Keratinocyte (primary cell): ENCODE results near the gene BTF3L4. TPM values are rescaled to one million over a fixed set of nuclear protein-coding genes. Genes with fewer than 3 reads are reported as not detected.

ENCODE experiments used
- DNase-seq: peaks from one replicate; pipeline ENCODE4 v3.0.0-alpha.2; 2011; ENCODE audit warnings: low read depth, missing footprints, low spot score
- FAIRE-seq: peaks from 2 replicates; lab custom pipeline; 2011; peaks lifted over from hg19 to GRCh38; lab: Jason Lieb, UNC
- H2AFZ ChIP-seq: 2 replicates; pipeline ENCODE4 v1.6.0; 2012; ENCODE audit warnings: low read length, control low read depth, inconsistent platforms; ENCODE audit not compliant: control insufficient read depth
- H3K27ac ChIP-seq: 2 replicates; pipeline ENCODE4 v1.5.1; 2011; ENCODE audit warnings: low read length; ENCODE audit not compliant: control insufficient read depth, insufficient read depth
- H3K27me3 ChIP-seq: 3 replicates; pipeline ENCODE4 v1.6.0; 2011; ENCODE audit warnings: low read length; ENCODE audit not compliant: control insufficient read depth, insufficient read depth; ENCODE audit errors: extremely low read depth
- H3K36me3 ChIP-seq, 2 experiments: 2 replicates in 1 of 2; 3 replicates in 1 of 2; pipeline ENCODE4 v1.5.1; 2011; ENCODE audit warnings: low read length in 2 of 2, mild to moderate bottlenecking in 1 of 2; ENCODE audit not compliant: control insufficient read depth in 2 of 2, insufficient read depth in 2 of 2; ENCODE audit errors: extremely low read depth in 1 of 2
- H3K4me1 ChIP-seq: 3 replicates; pipeline ENCODE4 v1.5.1; 2011; ENCODE audit warnings: low read length; ENCODE audit not compliant: control insufficient read depth, insufficient read depth; ENCODE audit errors: extremely low read depth
- H3K4me2 ChIP-seq: 3 replicates; pipeline ENCODE4 v1.6.0; 2011; ENCODE audit warnings: low read depth, low read length; ENCODE audit not compliant: control insufficient read depth, insufficient read depth; ENCODE audit errors: extremely low read depth
- H3K4me3 ChIP-seq, 3 experiments: fragments of 200-600 bp in 1 of 3; sonication (generic) in 1 of 3; 2 replicates in 2 of 3; 3 replicates in 1 of 3; pipeline ENCODE4 v1.5.1; 2011 to 2016; ENCODE audit warnings: low read length in 3 of 3, mild to moderate bottlenecking in 3 of 3, control low read depth in 2 of 3, inconsistent platforms in 1 of 3, low read depth in 1 of 3, mixed read lengths in 1 of 3, mixed run types in 1 of 3, moderate library complexity in 1 of 3; ENCODE audit not compliant: control insufficient read depth in 2 of 3, insufficient read depth in 2 of 3; ENCODE audit errors: extremely low read depth in 1 of 3
- H3K79me2 ChIP-seq: 2 replicates; pipeline ENCODE4 v1.6.0; 2012; ENCODE audit warnings: low read length; ENCODE audit not compliant: control insufficient read depth, insufficient read depth
- H3K9ac ChIP-seq: 3 replicates; pipeline ENCODE4 v1.6.0; 2011; ENCODE audit warnings: low read length; ENCODE audit not compliant: control insufficient read depth, insufficient read depth; ENCODE audit errors: extremely low read depth
- H3K9me1 ChIP-seq: 3 replicates; pipeline ENCODE4 v1.6.0; 2011; ENCODE audit warnings: low read length; ENCODE audit not compliant: control insufficient read depth, insufficient read depth; ENCODE audit errors: extremely low read depth
- H3K9me3 ChIP-seq: 2 replicates; pipeline ENCODE4 v1.5.1; 2012; ENCODE audit warnings: low read depth, low read length; ENCODE audit not compliant: control insufficient read depth
- H4K20me1 ChIP-seq: 3 replicates; pipeline ENCODE4 v1.6.0; 2011; ENCODE audit warnings: low read length; ENCODE audit not compliant: control insufficient read depth, insufficient read depth; ENCODE audit errors: extremely low read depth
- EZH2 ChIP-seq: IDR thresholded peaks from one replicate; pipeline ENCODE4 v1.6.1; 2012; ENCODE audit warnings: inconsistent platforms, mild to moderate bottlenecking, low read length, moderate library complexity
- dilution Hi-C: fragments of 300-500 bp; cut with MboI; formaldehyde crosslinking; loops from one replicate; pipeline ENCODE4 v1.7.0; 2020; ENCODE audit warnings: low sequenced_read_pairs; ENCODE audit not compliant: extremely low pct_ligation_motif_present
- polyA plus RNA-seq, 5 experiments: library from polyadenylated mRNA; depleted of rRNA in 3 of 5; stranded (reverse) in 3 of 5; stranded (forward) in 1 of 5; unstranded in 1 of 5; fragments of >200 nt; gene quantifications; 1 replicate in 1 of 5; 2 replicates in 3 of 5; 3 replicates in 1 of 5; pipeline versions ENCODE4 v1.2.1 to v1.2.3, GENCODE V29; 2011 to 2012; ENCODE audit warnings: missing spikeins in 2 of 5, low read depth in 1 of 5, low replicate concordance in 1 of 5
- TF ChIP-seq, protein P1 (sequence below), 3 experiments: IDR thresholded peaks in 1 of 3; conservative IDR thresholded peaks in 1 of 3; optimal IDR thresholded peaks in 1 of 3; 2 replicates in 2 of 3; 3 replicates in 1 of 3; pipeline versions ENCODE3 to v1.5.1; 2011; ENCODE audit warnings: low read length in 3 of 3, mild to moderate bottlenecking in 3 of 3, moderate library complexity in 2 of 3, control low read depth in 1 of 3, inconsistent platforms in 1 of 3; ENCODE audit not compliant: insufficient read depth in 2 of 3; ENCODE audit errors: extremely low read depth in 1 of 3

Gene BTF3L4
- polyA plus RNA-seq, 1 donor (not counting 4 experiments of a cell fraction or from before 2014, with no cell fraction given) = 55.4 TPM

DNA sequence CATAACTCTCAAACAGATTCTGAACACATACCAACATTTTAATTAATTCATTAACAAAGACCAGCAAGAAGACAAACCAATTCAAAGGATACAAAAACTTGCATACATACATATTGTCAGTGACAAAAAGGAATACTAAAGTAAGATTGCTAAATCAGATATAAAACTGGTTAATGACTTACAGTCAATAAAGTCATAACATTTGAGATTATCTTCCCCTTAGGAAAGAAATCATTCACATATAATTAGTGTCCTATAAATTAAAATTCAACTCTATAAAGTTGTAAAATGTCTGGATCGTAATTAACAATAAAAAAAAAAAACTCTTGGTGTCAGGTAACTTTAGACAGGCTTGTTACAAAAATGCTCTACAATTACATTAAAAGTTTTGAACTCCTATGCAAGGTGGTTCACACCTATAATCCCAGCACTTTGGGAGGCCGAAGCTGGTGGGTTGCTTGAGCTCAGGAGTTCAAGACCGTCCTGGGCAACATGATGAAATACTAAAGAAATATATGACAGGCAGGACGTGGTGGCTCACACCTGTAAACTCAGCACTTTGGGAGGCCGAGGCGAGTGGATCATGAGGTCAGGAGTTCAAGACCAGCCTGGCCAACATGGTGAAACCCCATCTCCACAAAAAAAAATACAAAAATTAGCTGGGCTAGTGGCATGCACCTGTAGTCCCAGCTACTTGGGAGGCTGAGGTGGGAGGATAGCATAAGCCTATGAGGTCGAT is 47.9 kb upstream of the BTF3L4 start:
- no peaks in the 10 kb centered on the region for H3K36me3 ChIP-seq
- dilution Hi-C loops = no loop called here
- TF ChIP-seq, protein P1, sequence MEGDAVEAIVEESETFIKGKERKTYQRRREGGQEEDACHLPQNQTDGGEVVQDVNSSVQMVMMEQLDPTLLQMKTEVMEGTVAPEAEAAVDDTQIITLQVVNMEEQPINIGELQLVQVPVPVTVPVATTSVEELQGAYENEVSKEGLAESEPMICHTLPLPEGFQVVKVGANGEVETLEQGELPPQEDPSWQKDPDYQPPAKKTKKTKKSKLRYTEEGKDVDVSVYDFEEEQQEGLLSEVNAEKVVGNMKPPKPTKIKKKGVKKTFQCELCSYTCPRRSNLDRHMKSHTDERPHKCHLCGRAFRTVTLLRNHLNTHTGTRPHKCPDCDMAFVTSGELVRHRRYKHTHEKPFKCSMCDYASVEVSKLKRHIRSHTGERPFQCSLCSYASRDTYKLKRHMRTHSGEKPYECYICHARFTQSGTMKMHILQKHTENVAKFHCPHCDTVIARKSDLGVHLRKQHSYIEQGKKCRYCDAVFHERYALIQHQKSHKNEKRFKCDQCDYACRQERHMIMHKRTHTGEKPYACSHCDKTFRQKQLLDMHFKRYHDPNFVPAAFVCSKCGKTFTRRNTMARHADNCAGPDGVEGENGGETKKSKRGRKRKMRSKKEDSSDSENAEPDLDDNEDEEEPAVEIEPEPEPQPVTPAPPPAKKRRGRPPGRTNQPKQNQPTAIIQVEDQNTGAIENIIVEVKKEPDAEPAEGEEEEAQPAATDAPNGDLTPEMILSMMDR (optimal IDR thresholded peaks at IDR 0.05 in 1 of 3, IDR thresholded peaks at IDR 0.05 in 1 of 3, conservative IDR thresholded peaks at IDR 0.05 in 1 of 3; ENCODE audit: extremely low read depth in 1 of 3, insufficient read depth in 2 of 3, low read length in 3 of 3) = no peak
- TF ChIP-seq EZH2 = no peak
- H3K79me2 ChIP-seq = no peaks in the 10 kb centered on the region
- H3K9me3 ChIP-seq = no peaks in the 10 kb centered on the region
- H3K4me1 ChIP-seq = peaks cover 16% of the 10 kb centered on the region
- no peak overlapping the region for H3K4me2 ChIP-seq
- no peaks in the 10 kb centered on the region for H3K9me1 ChIP-seq
- FAIRE-seq (no peak), DNase-seq (no peak)
- H4K20me1 ChIP-seq = no peaks in the 10 kb centered on the region
- no peak overlapping the region for H3K9ac ChIP-seq
- H3K27ac ChIP-seq = no peak overlapping the region
- no peaks in the 10 kb centered on the region for H3K27me3 ChIP-seq
- H2AFZ ChIP-seq = no peak overlapping the region
- H3K4me3 ChIP-seq = no peak overlapping the region

DNA sequence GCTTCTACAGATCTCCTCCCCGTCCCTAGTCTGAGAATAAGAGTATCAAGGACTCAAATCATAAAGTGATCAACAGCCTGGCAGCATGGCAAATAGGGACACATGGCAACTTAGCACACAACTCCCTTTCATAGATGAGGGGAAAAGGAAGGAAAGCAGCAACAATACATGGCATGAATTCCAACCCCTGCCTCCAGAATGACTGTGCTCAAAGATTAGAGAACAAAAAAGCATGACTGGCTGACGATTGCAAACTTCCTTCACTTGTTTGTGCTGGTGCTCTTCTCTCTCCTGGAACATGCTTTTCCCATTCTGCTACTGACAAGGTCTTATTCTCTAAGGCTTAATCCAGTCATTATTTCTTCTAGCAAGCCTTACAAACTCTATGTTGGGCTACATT is 34.0 kb upstream of the BTF3L4 start:
- peaks cover 7 to 22% of the 10 kb centered on the region in 2 experiments for H3K36me3 ChIP-seq
- no peak for TF ChIP-seq EZH2
- TF ChIP-seq, protein P1 (optimal IDR thresholded peaks at IDR 0.05 in 1 of 3, IDR thresholded peaks at IDR 0.05 in 1 of 3, conservative IDR thresholded peaks at IDR 0.05 in 1 of 3; ENCODE audit: extremely low read depth in 1 of 3, insufficient read depth in 2 of 3, low read length in 3 of 3) = no peak

More for the DNA sequence above, 34.0 kb upstream of the BTF3L4 start:
- Histone ChIP-seq H4K20me1 (no peaks in the 10 kb centered on the region), H2AFZ (no peak overlapping the region), H3K27ac (no peak overlapping the region), H3K9ac (no peak overlapping the region), H3K4me3 (no peak overlapping the region), H3K79me2 (no peaks in the 10 kb centered on the region), H3K4me1 (no peaks in the 10 kb centered on the region), H3K9me1 (no peaks in the 10 kb centered on the region), H3K9me3 (no peaks in the 10 kb centered on the region), H3K27me3 (no peaks in the 10 kb centered on the region), H3K4me2 (no peak overlapping the region)
- no peak for DNase-seq
- dilution Hi-C loops = no loop called here
- no peak for FAIRE-seq
